HUDEP-2 (cell line): Measurements from ENCODE around the gene MAN2B1.
"Not testable (repeated sequence)": the region's sequence is repeated elsewhere in the genome, so short reads cannot be mapped to it uniquely, and the experiment has no call there.

Experiments used
- DNase-seq, 76 experiments: peaks; one replicate each; lab custom pipeline; 2025; ENCODE audit not compliant: unreplicated experiment in 76 of 76; lab: John Stamatoyannopoulos, UW

The MAN2B1 gene

DNA sequence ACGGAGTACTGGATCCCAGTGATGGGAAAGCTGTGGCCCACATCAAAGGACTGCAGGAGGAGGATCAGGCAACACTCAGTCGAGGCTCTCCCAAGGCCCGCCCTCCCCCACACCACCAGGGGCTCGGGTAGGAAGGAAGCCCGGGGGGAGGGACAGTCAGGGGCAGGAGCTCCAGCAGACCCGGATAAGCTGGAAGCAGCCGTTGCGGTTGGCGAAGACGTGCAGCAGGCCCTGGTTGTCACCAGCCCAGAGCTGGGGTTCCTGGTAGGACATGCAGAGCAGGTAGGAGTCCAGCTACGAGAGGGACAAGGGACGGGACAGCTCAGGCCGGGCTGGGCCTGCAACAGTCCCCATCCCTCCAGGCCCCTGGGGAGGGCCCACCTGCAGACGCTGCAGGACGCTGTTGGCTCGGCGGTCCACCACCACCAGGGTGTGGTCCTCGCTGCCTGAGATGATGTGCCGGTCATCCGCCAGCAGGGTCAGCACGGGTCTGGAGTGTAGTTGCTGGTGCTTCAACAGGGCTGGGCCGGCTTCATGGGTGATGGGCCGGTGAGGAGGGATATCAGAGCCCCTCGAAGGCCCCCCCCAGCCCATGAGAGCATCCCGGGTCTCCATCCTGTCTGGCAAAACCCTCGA, 23.2 kb upstream of the MAN2B1 start:
- DNase-seq = no peak

DNA sequence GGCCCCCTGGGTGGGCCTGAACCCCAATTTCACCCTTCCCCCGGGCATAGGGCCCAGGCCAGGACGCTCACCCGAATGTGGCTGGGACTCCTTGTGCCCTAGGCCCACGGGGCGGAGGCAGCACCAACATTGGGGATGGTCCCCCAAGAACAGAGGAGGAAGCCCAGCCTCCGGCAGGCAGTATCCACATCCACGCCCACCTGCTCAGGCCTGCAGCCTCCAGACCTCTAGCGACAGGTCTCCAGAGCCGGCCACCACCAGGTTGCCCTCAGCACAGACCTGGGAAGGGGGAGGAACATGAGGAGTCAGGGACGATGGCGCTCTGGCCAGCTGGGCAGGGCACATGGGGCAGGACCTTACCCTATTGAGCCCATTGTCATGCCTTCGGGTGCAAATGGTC, 22.5 kb upstream of the MAN2B1 start:
- no peak for DNase-seq

DNA sequence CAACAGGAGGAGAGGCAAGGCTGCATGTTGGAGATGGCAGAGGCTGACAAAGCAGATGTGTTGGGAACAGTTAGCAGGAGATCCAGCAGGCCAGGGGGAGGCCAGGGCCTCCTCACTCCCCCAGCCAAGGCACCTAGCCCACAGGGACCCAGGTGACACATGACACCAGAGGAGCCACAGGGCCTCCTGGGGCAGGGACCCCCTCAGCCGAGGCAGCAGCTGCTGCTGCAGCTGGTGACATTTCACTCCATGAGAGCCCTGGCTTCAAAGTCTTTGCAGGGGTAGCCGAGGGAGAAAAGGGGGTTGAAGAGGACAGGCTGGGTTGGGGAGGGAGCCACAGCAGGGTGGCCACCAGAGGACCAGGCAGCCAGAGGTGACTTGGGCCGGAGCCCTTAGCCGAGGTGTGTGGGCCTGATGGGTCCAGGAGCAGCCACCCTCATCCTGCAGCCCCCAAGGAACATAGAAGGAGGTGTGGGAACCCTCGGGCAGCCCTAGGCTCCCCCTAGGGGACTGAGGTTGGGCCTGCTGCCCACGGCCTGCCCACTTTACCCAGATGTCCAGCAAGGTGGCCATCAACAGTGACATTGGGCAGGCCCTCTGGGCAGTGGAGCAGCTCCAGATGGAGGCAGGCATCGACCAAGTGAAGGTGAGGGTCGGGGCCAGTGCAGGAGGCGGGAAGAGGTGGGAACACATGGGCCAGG, 21.1 kb upstream of the MAN2B1 start, which contains the start of gene GNG14:
Gene GNG14 (plus strand): TSS at position 503 of the 701 bp plus-strand sequence. CDS start 51 bp downstream, at position 554.
- DNase-seq = no peak

DNA sequence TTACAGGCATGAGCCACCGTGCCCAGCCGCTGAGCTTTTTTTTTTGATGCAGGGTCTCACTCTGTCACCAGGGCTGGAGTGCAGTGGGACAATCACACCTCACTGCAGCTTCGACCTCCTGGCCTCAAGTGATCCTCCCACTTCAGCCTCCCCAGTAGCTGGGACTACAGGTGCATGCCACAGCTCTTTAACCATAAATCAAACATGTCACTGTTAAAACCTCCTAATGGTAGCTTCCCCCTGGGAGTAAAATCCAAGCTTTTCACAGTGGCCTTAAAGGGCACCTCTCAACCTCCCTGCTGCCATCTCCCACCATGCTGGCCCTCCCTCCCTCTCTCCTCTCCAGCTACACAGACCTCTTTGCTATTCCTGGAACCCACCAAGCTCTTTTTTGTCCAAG, 19.3 kb upstream of the MAN2B1 start:
- DNase-seq = no peak

DNA sequence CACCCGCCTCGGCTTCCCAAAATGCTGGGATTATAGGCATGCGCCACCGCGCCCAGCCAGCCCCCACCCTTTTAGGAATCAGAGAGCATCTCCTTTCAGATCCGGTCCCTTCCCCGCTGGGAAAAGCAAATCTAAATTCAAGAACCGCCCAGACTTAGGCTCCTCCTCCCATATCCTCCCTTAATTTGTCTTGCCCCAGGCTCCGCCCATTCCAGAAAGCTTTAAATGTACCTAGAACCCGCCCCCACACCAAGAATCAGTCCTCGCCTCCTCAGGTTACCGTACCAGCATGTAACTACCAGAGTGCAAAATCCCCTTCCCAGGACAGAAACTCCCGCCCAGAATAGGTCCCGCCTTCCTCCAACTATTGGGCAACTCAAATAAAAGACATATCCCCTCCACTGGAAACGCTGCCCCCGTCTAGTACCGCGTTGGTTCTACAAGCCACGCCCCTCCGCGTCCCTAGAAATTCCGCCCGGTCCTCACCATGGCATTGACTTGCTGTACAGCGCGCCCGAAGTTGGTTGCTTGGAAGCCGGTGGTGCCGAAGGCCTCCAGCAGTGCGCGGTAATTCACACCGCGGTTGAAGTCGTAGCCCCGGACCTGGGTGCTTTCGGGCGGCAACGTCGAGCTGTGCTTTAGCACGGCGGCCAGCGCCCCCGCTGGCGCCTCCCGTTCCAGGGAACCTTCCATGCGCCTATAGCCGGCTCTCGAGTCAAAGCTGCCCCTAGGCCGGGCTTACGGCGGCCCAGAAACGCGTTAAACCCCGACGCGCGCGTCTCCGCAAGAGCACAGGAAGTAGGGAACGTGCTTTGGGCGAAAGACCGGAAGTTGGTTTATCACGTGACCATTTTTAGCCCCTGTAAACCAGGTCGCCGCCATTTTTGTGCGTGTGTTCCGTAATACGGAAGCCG, 14.8 kb upstream of the MAN2B1 start, which contains the start of gene DHPS:
Gene DHPS (minus strand): TSS at position 807 of the 914 bp plus-strand sequence. CDS start 114 bp downstream, at position 693.
- peak; percentile 53 to 97 (median 93) for DNase-seq

DNA sequence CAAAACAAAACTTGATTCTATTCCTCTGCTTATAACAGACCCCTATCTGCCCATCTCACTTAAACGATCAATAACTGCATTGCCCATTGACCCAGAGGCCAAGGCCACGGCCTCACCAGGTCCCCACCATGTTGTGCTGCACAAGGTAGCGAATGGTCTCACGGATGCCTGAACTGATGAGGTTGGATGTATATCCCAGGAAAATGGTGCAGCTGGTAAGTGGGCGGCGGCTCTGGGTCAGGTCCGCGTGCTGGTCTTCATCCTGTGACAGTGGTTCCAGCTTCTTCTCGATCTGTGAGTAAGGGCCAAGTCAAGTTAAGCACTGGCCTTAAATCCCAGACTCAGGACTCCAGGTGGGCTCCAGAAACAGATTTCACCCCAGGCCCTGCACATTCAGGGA, 13.5 kb upstream of the MAN2B1 start:
- DNase-seq = no peak

DNA sequence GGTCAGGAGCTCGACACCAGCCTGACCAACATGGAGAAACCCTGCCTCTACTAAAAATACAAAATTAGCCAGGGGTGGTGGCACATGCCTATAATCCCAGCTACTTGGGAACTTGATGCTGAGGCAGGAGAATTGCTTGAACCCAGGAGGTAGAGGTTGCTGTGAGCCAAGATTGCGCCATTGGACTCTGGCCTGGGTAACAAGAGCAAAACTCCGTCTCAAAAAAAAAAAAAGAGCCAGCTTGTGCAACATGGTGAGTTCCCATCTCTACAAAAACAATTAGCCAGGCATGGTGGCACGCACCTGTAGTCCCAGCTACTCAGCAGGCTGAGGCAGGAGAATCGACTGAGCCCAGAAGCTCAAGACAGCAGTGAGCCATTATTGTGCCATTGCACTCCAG, 11.5 kb upstream of the MAN2B1 start:
- not testable (repeated sequence) for DNase-seq

DNA sequence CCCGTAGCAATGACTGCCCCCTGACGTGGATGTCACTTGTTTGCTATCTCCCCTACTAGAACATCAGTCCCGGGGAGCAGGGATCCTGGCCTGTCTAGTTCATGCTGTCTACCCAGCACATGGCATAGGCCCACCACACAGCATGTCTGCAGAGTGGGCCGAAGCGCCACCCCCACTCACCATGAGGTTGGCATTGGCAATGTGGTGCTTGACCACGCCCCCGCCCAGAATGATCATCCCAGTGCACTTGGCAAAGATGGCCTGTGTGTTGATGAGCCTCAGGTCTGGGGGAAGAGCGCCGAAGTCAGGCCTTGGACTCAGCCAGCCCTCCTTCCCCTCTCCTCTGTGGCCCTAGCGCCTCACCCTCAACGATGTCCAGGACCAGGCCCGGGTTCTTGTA, 10.4 kb upstream of the MAN2B1 start:
- no peak for DNase-seq

DNA sequence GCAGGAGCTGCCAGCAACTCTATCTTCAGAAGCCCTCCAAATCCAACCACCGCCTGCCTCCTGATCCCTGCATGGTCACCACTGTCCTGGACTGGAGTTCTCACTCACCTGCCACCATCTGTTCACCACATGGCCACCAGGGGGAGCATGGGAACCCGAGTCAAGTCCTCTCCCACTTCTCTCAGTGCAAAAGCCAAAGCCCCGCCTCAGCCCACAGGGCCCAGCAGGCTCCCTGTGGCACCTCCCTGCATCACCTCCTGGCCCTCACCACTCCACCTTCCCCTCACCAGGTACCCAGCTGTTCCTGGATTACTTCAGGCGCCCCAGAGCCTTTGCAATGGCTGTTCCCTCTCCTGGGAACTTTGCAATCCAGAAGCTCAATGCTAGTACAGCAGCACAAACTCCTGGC, 9.8 kb upstream of the MAN2B1 start:
- DNase-seq = peak in 73 of 76 experiments; percentile 39 to 96 (median 83)

DNA sequence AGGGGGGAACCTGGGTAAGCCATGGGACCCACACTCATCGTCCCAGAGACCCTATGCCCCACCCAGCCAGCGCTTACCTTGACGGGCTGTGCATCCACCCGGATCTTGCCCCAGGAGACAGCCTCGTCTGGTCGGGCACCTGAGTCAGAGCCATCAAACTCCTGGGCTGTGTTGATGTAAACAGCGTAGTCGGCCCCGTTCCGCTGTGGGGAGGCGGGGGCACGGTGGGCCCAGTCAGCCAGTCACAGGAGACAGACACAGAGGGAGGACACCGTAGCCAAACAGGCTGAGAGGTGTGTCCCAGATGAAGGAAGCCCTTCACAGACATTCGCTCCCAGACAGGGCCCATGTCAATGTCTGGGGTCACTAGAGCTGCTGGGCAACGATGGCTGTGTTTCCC, 9.4 kb upstream of the MAN2B1 start:
- no peak for DNase-seq

DNA sequence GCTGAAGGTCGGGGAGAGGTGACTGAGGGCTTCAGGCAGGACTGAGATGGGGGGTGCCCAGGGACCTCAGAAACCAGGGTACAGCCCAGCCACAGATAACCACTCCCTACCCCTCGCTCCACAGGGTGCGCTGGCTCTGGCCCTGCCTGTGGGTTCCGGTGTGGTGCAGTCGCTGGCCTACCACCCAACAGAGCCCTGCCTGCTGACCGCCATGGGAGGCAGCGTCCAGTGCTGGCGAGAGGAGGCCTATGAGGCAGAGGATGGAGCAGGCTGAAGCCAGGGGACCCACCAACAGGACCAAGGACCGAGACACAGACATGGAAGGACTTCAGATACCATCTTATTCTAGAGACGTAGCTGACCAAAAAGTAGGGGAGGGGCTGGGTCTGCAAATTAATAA, 8.9 kb upstream of the MAN2B1 start:
- DNase-seq = no peak

DNA sequence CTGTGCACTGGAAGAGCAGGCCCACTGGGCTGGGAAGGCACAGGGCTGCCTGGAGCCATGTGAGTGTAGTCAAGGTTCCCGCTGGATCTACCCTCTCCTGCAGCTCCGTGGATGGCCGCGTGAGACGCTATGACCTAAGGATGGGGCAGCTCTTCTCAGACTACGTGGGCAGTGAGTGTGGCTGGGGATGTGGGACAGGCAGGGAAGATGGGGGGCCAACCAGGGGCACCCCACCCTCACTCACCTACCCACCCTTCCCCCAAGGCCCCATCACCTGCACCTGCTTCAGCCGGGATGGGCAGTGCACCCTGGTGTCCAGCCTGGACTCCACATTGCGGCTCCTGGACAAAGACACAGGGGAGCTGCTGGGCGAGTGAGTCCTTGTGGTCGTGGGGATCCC, 6.2 kb upstream of the MAN2B1 start:
- DNase-seq = no peak

DNA sequence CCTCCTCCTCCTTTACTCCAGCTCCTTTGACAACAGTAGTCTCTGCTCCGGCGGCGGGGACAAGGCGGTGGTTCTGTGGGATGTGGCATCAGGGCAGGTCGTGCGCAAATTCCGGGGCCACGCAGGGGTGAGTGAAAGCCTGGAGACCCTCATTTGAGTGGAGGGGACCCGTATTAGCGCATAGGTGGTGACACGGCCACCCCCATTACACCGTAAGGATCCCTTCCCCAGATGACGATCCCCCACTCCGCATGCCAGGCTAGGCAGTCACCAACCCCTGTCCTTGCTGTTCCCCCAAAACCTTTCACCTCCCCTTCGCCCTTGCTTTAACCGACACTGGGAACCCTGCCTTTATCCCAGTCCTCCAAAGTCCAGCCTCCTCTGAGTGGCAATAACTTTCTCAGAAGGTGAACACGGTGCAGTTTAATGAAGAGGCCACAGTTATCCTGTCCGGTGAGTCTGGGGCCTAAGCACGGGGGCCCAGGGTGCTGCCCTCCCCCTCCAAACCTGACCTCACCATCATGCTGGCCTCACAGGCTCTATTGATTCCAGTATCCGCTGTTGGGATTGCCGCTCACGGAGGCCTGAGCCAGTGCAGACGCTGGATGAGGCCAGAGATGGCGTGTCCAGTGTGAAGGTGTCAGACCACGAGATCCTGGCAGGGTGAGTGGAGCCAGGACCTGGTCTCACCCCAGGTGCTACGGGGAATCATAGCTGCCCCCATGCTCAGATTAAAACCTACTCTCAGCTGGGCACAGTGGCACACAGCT, 3.8 kb upstream of the MAN2B1 start:
- no peak for DNase-seq

DNA sequence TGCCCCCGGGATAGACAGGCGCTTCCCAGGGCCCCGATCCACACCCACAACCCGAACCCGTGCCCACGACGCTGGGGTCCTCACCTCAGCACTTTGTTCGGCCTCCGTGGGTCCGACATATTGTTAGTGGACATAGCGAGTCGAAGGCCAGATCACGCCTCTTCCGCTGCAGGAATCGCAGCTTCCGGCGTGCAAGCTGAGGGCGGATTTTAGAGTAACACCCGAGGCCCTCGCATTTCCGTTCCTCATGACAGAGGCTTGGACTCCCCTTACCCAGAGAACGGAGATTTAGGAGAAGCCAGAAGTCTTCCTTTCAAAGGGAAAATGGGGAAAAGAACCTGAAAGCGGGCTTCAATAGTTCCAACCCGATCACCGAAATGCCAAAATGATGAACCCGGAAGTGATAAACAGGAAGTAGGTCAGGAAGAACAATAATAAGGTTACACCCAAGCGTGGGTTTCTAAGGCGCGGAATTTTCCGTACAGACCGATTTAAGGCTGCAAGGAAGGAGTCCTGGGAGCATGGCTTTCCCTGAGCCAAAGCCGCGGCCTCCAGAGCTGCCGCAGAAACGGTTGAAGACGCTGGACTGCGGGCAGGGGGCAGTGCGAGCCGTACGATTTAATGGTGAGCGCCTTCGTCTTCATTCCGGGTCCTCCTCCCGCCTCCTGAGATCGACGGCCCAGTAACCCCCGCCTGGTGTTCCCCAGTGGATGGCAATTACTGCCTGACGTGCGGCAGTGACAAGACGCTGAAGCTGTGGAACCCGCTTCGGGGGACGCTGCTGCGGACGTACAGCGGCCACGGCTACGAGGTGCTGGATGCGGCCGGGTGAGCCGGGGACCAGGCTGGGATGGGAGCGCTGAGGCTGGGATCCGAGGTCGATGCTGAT, 3.0 kb upstream of the MAN2B1 start:
- DNase-seq = peak in 72 of 76 experiments; percentile 10 to 94 (median 70)

DNA sequence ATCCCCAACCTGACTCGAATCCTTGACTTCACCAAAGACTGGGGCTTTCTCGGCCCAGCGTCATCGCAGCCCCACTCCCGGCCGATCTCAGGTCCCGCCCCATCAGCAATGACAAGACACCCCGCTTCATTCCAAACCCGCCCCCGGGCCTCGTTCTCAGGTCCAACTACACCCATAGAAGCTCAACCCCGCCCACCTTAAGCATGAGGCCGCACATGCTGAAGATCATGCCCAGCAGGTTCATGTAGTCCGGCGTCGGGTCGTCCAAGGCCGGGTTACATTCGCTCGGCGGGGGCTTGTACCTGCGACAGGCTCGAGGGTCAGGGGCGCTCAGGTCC, 2.4 kb upstream of the MAN2B1 start:
- DNase-seq = peak in 61 of 76 experiments; percentile 10 to 94 (median 60)

DNA sequence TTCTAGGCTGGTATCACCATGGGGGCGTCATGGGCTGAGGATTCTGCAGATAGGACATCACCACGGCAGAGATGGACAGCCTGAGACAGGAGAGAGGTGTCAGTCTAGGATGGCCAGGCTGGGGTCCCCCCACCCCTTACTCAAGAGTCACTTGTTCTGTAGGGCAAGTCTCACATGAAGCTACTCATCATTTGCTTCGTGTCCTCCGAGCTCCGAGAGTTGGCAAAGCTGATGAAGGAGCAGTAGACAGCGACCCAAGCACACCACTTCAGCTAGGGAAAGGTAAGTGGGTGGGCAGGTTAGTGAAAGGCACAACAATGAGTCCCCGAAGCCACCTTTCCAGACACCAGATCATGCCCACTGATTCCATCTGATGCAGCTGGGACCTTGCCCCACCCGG, 1.8 kb upstream of the MAN2B1 start:
- DNase-seq = no peak

DNA sequence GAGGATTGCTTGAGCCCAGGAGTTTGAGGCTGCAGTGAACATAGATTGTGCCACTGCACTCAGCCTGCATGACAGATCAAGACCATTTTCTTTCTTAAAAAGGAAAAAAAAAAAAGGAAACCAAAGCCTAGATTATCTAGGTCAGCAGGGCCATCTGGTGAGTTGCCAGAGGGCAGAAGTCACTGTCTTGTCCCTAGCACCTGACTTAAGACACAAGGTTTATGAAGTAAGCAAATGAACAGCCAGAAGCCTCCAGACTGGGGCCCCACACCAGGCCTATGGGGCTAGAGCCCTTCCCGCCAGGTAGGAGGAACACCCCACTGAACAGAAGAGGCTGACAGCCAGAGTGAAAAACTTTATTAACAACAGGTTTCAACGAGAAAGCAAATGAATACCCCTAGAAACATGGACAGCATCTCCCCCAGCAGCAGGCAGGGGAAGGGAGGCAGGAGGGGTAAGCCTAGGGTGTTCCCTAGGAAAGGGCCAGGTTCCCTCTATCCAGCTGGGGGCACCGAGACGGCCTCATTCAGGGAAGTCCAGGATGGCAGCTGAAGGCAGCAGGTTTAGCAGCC, 1.3 kb upstream of the MAN2B1 start:
- peak in 13 of 76 experiments; percentile 8 to 53 (median 17) for DNase-seq

DNA sequence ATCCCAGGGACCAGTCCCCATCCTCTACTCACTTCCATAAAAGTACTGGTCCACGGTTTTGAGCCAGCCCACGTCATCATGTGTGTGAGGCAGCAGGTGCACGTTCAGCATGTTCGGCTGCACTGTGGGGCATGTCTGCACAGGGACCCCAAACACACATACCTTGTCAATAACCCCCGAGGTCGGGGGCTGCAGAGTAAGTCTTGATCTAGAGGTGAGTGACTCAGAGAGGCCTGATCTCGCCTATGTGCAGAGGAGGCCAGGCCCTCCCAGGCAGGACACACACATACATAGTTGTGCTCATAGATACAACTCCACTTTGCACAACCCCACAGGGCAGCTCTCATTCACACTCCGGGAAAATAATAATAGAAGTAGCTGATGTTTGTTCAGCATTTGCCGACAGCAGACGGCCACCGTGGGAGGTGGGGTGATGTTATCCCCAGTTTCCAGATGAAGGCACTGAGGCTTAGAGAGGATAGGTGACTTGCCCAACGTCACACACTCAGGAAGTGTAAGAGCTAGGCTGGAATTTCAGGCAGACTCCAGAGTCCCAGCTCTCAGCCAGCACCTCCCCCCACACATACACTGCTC, 774 bp downstream of the MAN2B1 start:
- no peak for DNase-seq

DNA sequence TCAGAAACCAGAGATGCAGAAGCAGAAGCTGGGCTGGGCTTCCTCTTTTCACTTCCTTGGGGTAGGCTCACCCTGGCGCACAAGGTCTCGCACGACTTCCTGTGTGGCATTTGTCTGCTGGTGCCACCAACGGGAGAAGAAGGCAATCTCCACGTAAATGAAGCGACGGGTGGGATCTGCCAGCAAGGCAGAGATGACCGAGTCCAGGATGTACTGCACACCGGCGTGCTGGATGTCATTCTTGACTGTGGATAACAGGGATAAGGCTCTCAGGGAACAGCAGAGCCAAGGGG, 1.3 kb downstream of the MAN2B1 start:
- DNase-seq = no peak
